Uterus (tissue), 4 donors: ENCODE measurements around the gene ACCS. TPM values are rescaled to one million over a fixed set of nuclear protein-coding genes. Genes with fewer than 3 reads are reported as not detected.

Source experiments
- DNase-seq, 2 donors: peaks; one replicate each; pipeline ENCODE4 v3.0.0-alpha.2; 2019 to 2020
- H3K27ac ChIP-seq, 2 donors: fragments of 200-600 bp; sonication (generic); 1 replicate in 1 of 2; 2 replicates in 1 of 2; pipeline ENCODE4 v1.5.1; 2016 to 2018
- H3K27me3 ChIP-seq, 2 donors: fragments of 200-600 bp; sonication (generic); one replicate each; pipeline ENCODE4 v1.5.1; 2018 to 2019; ENCODE audit warnings: control low read depth in 1 of 2
- H3K36me3 ChIP-seq, 2 donors: fragments of 200-600 bp; sonication (generic); one replicate each; pipeline ENCODE4 v1.5.1; 2019; ENCODE audit warnings: control low read depth in 1 of 2
- H3K4me1 ChIP-seq, 2 donors: fragments of 200-600 bp; sonication (generic); one replicate each; pipeline ENCODE4 v1.5.1; 2018 to 2019; ENCODE audit warnings: control low read depth in 1 of 2
- H3K4me3 ChIP-seq, 2 donors: fragments of 200-600 bp; sonication (generic); 1 replicate in 1 of 2; 2 replicates in 1 of 2; pipeline ENCODE4 v1.5.1; 2018 to 2019; ENCODE audit warnings: mild to moderate bottlenecking in 1 of 2
- H3K9me3 ChIP-seq, 2 donors: fragments of 200-600 bp; sonication (generic); one replicate each; pipeline ENCODE4 v1.5.1; 2019; ENCODE audit warnings: control low read depth in 1 of 2
- POLR2A ChIP-seq, 2 donors: fragments of 450-650 bp; IDR thresholded peaks; one replicate each; pipeline ENCODE4 v1.6.1; 2016; ENCODE audit warnings: antibody characterized with exemption in 2 of 2, mild to moderate bottlenecking in 1 of 2, moderate library complexity in 1 of 2
- intact Hi-C: fragments of 100-400 bp; cut with DNase I; formaldehyde crosslinking; loops from one replicate; pipeline ENCODE4 v1.15.1; 2023; ENCODE audit warnings: low total_unique reads
- total RNA-seq, 4 donors: library from RNA; depleted of rRNA in 3 of 4; stranded (reverse); fragments of >200 nt in 3 of 4; gene quantifications; one replicate each; pipeline versions ENCODE4 v1.1.0 to v1.2.4, GENCODE V29; 2014 to 2023
- TF ChIP-seq, protein P1 (sequence below), 4 experiments: fragments of 200-600 bp in 2 of 4; fragments of 450-650 bp in 2 of 4; sonication (generic) in 2 of 4; IDR thresholded peaks; one replicate each; pipeline ENCODE4 v1.5.1; 2016 to 2019; ENCODE audit warnings: antibody characterized with exemption in 4 of 4, mild to moderate bottlenecking in 2 of 4, moderate library complexity in 1 of 4
- donor health status: DM: yes; HTN: yes; CAD: no.

Gene ACCS
- total RNA-seq, 4 donors from 2014 or later = 13.1 to 49.4 (median 27.0) TPM

- intact Hi-C loops = no loop called here
- no peaks in the 10 kb centered on the region for H3K9me3 ChIP-seq
- peak overlapping the region; percentile 92 to 99 for H3K27ac ChIP-seq
- peaks cover 16 to 19% of the 10 kb centered on the region in 2 donors for H3K4me1 ChIP-seq
- no peak overlapping the region for H3K4me3 ChIP-seq
- TF ChIP-seq, protein P1, sequence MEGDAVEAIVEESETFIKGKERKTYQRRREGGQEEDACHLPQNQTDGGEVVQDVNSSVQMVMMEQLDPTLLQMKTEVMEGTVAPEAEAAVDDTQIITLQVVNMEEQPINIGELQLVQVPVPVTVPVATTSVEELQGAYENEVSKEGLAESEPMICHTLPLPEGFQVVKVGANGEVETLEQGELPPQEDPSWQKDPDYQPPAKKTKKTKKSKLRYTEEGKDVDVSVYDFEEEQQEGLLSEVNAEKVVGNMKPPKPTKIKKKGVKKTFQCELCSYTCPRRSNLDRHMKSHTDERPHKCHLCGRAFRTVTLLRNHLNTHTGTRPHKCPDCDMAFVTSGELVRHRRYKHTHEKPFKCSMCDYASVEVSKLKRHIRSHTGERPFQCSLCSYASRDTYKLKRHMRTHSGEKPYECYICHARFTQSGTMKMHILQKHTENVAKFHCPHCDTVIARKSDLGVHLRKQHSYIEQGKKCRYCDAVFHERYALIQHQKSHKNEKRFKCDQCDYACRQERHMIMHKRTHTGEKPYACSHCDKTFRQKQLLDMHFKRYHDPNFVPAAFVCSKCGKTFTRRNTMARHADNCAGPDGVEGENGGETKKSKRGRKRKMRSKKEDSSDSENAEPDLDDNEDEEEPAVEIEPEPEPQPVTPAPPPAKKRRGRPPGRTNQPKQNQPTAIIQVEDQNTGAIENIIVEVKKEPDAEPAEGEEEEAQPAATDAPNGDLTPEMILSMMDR (IDR thresholded peaks at IDR 0.05) = no peak
- no peak for TF ChIP-seq POLR2A (IDR thresholded peaks at IDR 0.05)
- H3K27me3 ChIP-seq = no peaks in the 10 kb centered on the region
- H3K36me3 ChIP-seq = no peaks in the 10 kb centered on the region
- peak; percentile 79 to 87 for DNase-seq
Measured at GRCh38 chr11:44032299-44033085, 33.6 kb upstream of the ACCS start.

GRCh38 chr11:44033411-44033850, 32.6 kb upstream of the ACCS start:
- intact Hi-C loops = no loop called here
- DNase-seq = no peak
- Histone ChIP-seq H3K4me1 (peaks cover 16 to 19% of the 10 kb centered on the region in 2 donors), H3K36me3 (no peaks in the 10 kb centered on the region), H3K27me3 (no peaks in the 10 kb centered on the region), H3K9me3 (no peaks in the 10 kb centered on the region), H3K4me3 (no peak overlapping the region), H3K27ac (peak overlapping the region; percentile 92 to 99)
- TF ChIP-seq, protein P1 (IDR thresholded peaks at IDR 0.05) = no peak
- TF ChIP-seq POLR2A (IDR thresholded peaks at IDR 0.05) = no peak

- DNase-seq = no peak
- Histone ChIP-seq H3K4me3 (no peak overlapping the region), H3K36me3 (no peaks in the 10 kb centered on the region), H3K4me1 (peaks cover 16 to 19% of the 10 kb centered on the region in 2 donors), H3K27me3 (no peaks in the 10 kb centered on the region), H3K27ac (peak overlapping the region; percentile 92 to 99), H3K9me3 (no peaks in the 10 kb centered on the region)
- no peak for TF ChIP-seq POLR2A (IDR thresholded peaks at IDR 0.05)
- TF ChIP-seq, protein P1 (IDR thresholded peaks at IDR 0.05) = no peak
- intact Hi-C loops = no loop called here
Measured at GRCh38 chr11:44033856-44034255, 32.2 kb upstream of the ACCS start.

DNA sequence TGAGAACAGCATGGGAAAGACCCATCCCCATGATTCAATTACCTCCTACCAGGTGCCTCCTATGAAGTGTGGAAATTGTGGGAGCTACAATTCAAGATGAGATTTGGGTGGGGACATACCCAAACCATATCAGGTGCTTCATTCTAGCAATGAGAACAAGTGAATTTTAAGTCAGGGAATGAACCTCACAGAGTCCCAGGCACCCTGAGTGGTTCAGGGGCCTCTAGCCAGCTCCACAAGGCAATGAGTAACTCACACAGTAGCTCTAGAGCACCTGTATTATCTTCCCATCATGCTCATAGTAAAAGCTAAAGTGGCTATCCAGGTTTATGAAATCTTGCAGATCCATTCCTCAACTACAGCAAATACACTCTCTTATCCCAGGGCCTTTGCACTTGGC, 31.4 kb upstream of the ACCS start:
- Histone ChIP-seq H3K4me3 (no peak overlapping the region), H3K36me3 (no peaks in the 10 kb centered on the region), H3K9me3 (no peaks in the 10 kb centered on the region), H3K27ac (no peak overlapping the region), H3K4me1 (peaks cover 16 to 19% of the 10 kb centered on the region in 2 donors), H3K27me3 (no peaks in the 10 kb centered on the region)
- no peak for DNase-seq
- TF ChIP-seq, protein P1 (IDR thresholded peaks at IDR 0.05) = no peak
- no peak for TF ChIP-seq POLR2A (IDR thresholded peaks at IDR 0.05)
- intact Hi-C loops = loop anchor here (5.0 kb wide), 2 partner anchors 87 to 147 kb away; no protein-coding TSS in a partner anchor
